ENCODE measurements around the gene SRGAP2.
"Not testable (repeated sequence)": the region's sequence is repeated elsewhere in the genome, so short reads cannot be mapped to it uniquely, and the experiment has no call there.

SRGAP2 gene

DNA sequence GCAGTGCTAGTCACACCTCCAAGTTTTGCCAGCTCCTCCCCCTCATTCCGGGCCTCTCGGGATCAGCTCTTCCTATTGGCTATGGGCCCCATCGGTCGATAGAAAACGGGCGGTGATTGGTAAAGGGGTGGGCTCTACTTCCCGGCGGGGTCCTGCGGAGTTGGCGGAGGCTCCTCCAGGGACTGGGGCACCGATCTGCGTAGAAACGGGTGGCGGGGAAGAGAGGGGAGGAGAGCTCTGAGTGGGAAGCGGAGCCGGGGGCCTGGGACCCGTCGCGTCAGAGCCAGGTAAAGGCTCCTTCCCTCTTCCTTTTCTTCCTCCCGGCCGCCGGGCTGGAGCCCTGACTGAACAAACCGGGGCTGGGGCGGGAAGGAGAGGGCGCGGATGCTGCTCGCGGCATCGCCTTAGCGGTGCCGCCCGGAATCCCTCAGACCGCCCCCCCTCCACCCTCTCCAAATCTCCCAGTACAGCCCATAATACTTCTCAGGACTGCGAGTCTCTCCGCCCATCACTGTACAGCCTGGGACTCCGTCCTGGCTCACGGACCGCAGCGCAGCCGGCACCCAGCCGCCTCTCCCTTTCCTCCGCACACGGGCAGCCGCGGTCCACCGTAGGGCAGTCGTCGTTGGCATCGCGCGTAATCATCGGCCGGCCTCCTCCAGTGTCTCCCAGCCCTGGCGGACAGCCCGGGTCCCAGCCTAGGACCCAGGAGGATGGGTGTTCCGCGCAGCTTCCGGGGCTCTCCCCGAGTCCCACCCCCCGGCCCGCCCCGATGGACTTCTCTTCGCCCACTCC lies at the start of gene SRGAP2:
Gene SRGAP2 (plus strand): TSS at position 178 of the 795 bp plus-strand sequence. CDS start 2,430 bp downstream, outside the sequence.
- peak; percentile 46 for DNase-seq

DNA sequence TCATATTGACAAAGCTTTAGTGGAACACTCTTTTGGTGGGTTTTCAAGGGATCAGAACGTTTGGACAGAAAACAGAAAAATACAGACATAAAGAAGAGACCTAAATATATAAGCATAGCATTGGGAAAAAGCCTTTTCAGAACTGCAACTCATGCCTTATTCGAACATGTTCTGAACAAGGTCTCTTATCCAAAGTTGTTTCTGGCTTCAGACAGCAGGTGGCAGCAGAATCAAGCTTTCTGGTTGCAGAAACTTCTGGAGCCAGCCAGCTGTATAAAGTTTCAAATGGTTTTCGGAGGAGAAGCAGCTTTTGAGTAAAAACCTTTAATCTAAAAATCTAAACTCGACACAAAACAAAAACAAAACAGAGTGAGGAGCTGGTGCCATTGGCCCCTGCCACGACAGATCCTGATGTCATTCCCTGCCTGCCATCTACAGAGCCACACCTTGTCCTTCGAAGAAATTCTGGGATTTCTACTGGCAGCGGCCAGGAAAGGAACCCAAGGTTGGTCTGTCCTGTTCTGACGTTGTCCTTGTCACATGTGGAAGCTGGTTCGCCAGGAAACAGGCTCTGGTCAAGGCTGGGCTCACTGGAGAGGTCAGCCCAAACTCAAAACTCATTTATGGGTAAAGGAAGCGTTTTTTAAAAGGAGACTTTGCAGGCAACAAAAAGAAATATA lies 35.9 kb upstream of the SRGAP2 start:
- not testable (repeated sequence) for DNase-seq

- DNase-seq = not testable (repeated sequence)
Measured at GRCh38 chr1:206169794-206170193, 33.5 kb upstream of the SRGAP2 start.

GRCh38 chr1:206173110-206173719 lies 30.1 kb upstream of the SRGAP2 start:
- not testable (repeated sequence) for DNase-seq

DNA sequence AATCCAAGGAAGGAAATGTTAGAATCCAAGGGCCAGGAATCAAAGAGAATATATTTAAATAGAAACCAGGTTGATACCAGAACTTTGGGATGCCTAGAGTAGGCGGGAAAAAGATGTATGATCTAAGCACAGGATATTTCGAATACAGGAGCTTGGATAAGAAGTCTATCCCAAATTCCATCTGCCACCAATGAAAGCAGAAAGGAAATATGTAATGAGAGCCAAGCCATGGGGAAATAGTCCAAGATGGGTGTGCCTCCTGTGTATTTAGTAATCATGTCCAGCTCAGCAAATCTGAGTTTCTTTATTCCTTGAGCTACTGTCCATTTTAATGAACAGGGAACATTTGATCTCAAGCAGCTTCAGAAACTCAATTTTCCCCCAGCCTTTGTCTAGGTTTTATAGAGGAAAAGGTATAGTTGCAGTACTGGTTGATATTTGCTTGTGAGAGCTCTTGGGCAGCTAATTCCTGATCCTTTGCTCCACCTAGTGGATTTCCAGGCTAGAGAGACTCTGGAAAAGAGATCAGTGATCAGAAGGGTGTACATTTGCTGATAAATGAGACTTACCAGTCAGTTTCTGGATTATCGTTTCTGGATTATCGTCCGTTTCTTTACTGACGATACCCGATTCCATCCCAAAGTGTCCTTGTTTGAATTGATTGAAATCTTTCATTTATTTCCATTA lies 29.0 kb upstream of the SRGAP2 start:
- DNase-seq = peak; percentile 17

DNA sequence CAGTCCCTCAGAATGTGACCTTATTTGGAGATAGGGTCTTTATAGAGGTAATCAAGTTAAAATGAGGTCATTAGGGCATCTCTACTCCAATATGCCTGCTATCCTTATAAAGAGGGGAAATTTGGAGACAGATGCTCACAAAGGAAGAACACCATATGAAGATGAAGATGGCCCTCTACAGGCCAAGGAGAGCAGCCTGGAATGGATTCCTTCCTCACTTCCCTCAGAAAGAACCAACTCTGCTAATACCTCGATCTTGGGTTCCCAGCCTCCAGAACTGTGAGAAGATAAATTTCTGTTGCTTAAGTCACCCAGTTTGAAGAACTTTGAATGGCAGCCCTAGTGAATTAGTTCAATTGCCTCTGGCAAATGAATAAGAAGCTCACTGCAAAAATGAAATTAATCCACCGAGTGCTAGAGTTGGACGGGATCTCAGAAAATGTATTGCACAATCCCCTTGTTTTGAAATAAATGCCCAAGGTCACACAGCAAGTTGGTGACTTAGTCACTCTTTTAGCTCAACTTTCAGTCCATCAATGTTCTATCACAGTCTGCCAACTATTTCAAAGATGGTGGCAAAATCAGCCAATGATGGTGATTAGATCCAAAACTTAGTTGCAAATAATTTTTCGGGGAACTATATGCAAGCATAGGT lies 27.8 kb upstream of the SRGAP2 start:
- not testable (repeated sequence) for DNase-seq

GRCh38 chr1:206176114-206176502 lies 27.2 kb upstream of the SRGAP2 start:
- DNase-seq = not testable (repeated sequence)

- DNase-seq = not testable (repeated sequence)
Measured at GRCh38 chr1:206178061-206178989, 25.0 kb upstream of the SRGAP2 start.

- DNase-seq = not testable (repeated sequence)
Measured at GRCh38 chr1:206179666-206180065, 23.7 kb upstream of the SRGAP2 start.

GRCh38 chr1:206182368-206183317 lies 20.7 kb upstream of the SRGAP2 start:
- not testable (repeated sequence) for DNase-seq

- DNase-seq = not testable (repeated sequence)
Measured at GRCh38 chr1:206183788-206184187, 19.6 kb upstream of the SRGAP2 start.

DNA sequence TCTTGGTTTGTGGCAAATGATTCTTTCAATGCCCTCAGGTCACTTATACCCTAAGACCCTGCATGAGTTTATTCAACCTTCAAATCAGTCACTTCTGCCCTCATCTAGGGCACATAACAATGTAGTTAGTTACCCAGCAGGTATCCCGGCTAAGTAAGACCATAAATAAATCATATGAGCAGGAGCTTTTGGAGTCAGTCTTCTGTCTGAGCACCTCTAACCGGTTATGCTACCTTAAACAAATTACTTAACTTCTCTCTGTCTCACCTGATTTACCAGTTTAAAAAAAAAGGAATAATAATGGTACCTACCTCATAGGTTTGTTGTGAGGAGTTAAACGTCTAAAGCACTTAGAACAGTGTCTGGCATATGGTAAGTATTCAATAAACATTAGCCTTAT lies 17.6 kb upstream of the SRGAP2 start:
- not testable (repeated sequence) for DNase-seq

DNA sequence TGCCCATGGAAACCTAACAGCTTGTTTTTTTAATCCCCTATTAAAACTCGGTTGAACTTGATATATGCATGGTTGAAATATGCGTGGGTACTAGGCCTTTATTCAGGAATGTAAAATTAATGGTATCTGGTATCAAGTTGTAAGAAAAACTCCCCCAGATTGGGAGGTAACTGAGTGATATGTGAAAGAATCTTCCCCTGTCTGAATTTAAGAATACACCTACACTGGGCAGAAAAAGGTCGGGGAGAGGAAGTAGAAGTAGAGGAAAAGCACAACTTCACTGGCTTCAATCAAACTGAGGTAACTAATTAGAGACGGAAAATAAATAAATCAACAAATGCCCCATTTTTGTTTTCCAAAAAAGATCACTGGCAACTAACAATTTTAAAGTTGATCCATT lies 16.5 kb upstream of the SRGAP2 start:
- not testable (repeated sequence) for DNase-seq

DNA sequence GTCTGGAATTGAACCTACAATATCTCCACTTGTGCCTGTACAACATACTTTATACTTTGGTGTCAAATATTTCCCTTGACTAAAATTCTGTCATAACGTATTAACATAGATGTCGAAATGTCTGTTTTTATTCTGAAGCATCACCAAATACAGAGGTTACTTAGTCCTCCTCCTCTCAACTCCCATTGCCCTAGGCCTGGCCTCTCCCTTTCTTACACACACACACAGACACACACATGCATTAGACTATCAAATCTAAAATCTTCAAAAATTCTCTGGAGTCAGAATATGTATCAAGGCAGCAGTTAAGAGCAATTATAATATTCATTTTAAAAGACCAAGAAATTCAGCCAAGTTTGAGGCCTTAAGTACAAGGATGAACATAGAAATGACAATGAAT lies 8.2 kb upstream of the SRGAP2 start:
- not testable (repeated sequence) for DNase-seq

- DNase-seq = not testable (repeated sequence)
Measured at GRCh38 chr1:206196748-206197424, 6.5 kb upstream of the SRGAP2 start.

GRCh38 chr1:206202789-206203363 lies 465 bp upstream of the SRGAP2 start, which contains the start of gene FAM72A:
TSS of gene FAM72A (minus strand) at chr1:206202839. CDS start at chr1:206202025, 814 bp downstream.
- DNase-seq = peak; percentile 99

- DNase-seq = not testable (repeated sequence)
Measured at GRCh38 chr1:206204159-206204511, 794 bp downstream of the SRGAP2 start.

GRCh38 chr1:206204871-206205270 lies 1.5 kb downstream of the SRGAP2 start:
- not testable (repeated sequence) for DNase-seq

GRCh38 chr1:206205569-206205968 lies 2.2 kb downstream of the SRGAP2 start:
- not testable (repeated sequence) for DNase-seq
